Activated naive CD4-positive, alpha-beta T cell treated with anti-CD3 and anti-CD28 coated beads, Interleukin-2, amount 50 U/mL, for 16 hours (primary cell): ENCODE results near the gene TBC1D16.

Experiments
- DNase-seq: peaks from one replicate; pipeline ENCODE4 v3.0.0-alpha.2; 2020

The TBC1D16 gene

GRCh38 chr17:79936641-79937381 lies 98.9 kb downstream of the TBC1D16 start:
- DNase-seq = no peak

- DNase-seq = no peak
These were observed 99.6 kb downstream of the TBC1D16 start for GRCh38 chr17:79936050-79936449.

GRCh38 chr17:79935197-79935885 lies 100.3 kb downstream of the TBC1D16 start:
- DNase-seq = no peak

- no peak for DNase-seq
These were observed 101.1 kb downstream of the TBC1D16 start for GRCh38 chr17:79934653-79934970.

GRCh38 chr17:79933863-79934652 lies 101.6 kb downstream of the TBC1D16 start:
- no peak for DNase-seq

- no peak for DNase-seq
These were observed 103.0 kb downstream of the TBC1D16 start for GRCh38 chr17:79932451-79933306.

- DNase-seq = no peak
These were observed 103.8 kb downstream of the TBC1D16 start for GRCh38 chr17:79931817-79932309.

- no peak for DNase-seq
These were observed 104.5 kb downstream of the TBC1D16 start for GRCh38 chr17:79930877-79931816.

GRCh38 chr17:79930062-79930876 lies 105.4 kb downstream of the TBC1D16 start:
- DNase-seq = no peak

- no peak for DNase-seq
These were observed 106.2 kb downstream of the TBC1D16 start for GRCh38 chr17:79929257-79930061.

GRCh38 chr17:79928502-79929256 lies 107.0 kb downstream of the TBC1D16 start:
- DNase-seq = no peak

GRCh38 chr17:79927688-79928501 lies 107.8 kb downstream of the TBC1D16 start:
- DNase-seq = no peak

- no peak for DNase-seq
These were observed 108.5 kb downstream of the TBC1D16 start for GRCh38 chr17:79927136-79927661.

GRCh38 chr17:79926605-79927135 lies 109.0 kb downstream of the TBC1D16 start:
- DNase-seq = no peak

- DNase-seq = no peak
These were observed 109.5 kb downstream of the TBC1D16 start for GRCh38 chr17:79926142-79926604.

- DNase-seq = no peak
These were observed 110.3 kb downstream of the TBC1D16 start for GRCh38 chr17:79925242-79925957.

GRCh38 chr17:79924639-79924976 lies 111.1 kb downstream of the TBC1D16 start:
- DNase-seq = no peak
